Heart left ventricle (tissue), 13 donors: ENCODE results near the gene U2AF1.
"Not testable (repeated sequence)": the region's sequence is repeated elsewhere in the genome, so short reads cannot be mapped to it uniquely, and the experiment has no call there.

ENCODE experiments used
- POLR2A ChIP-seq, 2 donors: fragments of 450-650 bp; IDR thresholded peaks; one replicate each; pipeline ENCODE4 v1.6.1; 2017; ENCODE audit warnings: antibody characterized with exemption in 2 of 2, mild to moderate bottlenecking in 2 of 2, moderate library complexity in 2 of 2
- TF ChIP-seq, protein P1 (sequence below), 12 donors: fragments of 200-600 bp; sonication (generic) in 4 of 12; IDR thresholded peaks; one replicate each; pipeline versions ENCODE4 v1.5.0 to v1.8.0; 2018 to 2022; ENCODE audit warnings: antibody characterized with exemption in 12 of 12, mild to moderate bottlenecking in 5 of 12
- donor health status: ischemic (EF 13 %, LVEDD 7.1; RV severe dilation, severe dysfunction).
- donor health status: DM: no; HTN: yes; CAD: no.
- donor health status: DM: no; HTN: no; CAD: no.
- donor health status: ischemic (EF 25% LVEDD 6.9; RV normal size, moderate dysfunction).
- donor health status: ischemic (EF 25% LVEDD 5.7; RV mildly dilated, moderate dysfunction).
- donor health status: ischemic (EF 35%, LVEDD 5.7; RV mildly dilated, moderate dysfunction).
- donor health status: nonischemic (EF 11% LVEDD 7.7; RV severe dilation, severe dysfunction).
- donor health status: DM: yes; HTN: yes; CAD: no.
- donor health status: PGD.
- donor health status: ischemic (EF 29% LVEDD 5.4; RV normal size, mild dysfunction).
- donor health status: nonischemic (EF 23%, LVEDD 6.1; RV moderate dilation, normal function).

DNA sequence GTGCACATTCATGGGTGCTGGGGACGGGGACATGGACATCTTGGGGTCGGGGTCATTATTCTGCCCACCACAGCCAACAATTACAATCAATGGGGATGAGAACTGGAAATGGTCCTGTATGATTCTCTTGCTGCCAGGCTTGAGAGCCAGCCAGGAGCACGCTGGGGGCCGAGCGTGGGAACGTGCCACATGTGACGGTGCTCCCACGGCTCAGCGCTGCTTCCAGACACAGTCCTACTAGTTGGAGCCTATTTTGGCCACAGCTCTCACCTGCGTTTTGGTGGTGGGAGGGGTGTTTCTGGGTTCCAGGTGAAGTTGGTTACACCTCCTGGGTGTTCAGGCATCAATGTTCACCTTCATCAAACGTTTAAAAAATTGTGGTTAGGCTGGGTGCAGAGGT is 42.0 kb upstream of the U2AF1 start:
- TF ChIP-seq, protein P1, sequence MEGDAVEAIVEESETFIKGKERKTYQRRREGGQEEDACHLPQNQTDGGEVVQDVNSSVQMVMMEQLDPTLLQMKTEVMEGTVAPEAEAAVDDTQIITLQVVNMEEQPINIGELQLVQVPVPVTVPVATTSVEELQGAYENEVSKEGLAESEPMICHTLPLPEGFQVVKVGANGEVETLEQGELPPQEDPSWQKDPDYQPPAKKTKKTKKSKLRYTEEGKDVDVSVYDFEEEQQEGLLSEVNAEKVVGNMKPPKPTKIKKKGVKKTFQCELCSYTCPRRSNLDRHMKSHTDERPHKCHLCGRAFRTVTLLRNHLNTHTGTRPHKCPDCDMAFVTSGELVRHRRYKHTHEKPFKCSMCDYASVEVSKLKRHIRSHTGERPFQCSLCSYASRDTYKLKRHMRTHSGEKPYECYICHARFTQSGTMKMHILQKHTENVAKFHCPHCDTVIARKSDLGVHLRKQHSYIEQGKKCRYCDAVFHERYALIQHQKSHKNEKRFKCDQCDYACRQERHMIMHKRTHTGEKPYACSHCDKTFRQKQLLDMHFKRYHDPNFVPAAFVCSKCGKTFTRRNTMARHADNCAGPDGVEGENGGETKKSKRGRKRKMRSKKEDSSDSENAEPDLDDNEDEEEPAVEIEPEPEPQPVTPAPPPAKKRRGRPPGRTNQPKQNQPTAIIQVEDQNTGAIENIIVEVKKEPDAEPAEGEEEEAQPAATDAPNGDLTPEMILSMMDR (IDR thresholded peaks at IDR 0.05): not testable (repeated sequence)
- TF ChIP-seq POLR2A (IDR thresholded peaks at IDR 0.05): not testable (repeated sequence)
